Left lung (tissue), 10 donors: Measurements from ENCODE around the gene KLF11. TPM values are rescaled to one million over a fixed set of nuclear protein-coding genes. Genes with fewer than 3 reads are reported as not detected.

Experiments used
- ATAC-seq: fragments of 200-7000 bp; cut with Tn5 transposase; one replicate; pipeline ENCODE4 v1.9.1; 2020; ENCODE audit warnings: moderate library complexity
- DNase-seq, 4 donors: peaks; one replicate each; pipeline ENCODE4 v3.0.0-alpha.2; 2013 to 2020
- H3K27ac ChIP-seq, 2 donors: fragments of 200-600 bp; sonication (generic) in 1 of 2; one replicate each; pipeline versions ENCODE4 v1.5.0 to v1.8.0; 2020 to 2021
- H3K27me3 ChIP-seq, 2 donors: fragments of 200-600 bp; sonication (generic) in 1 of 2; one replicate each; pipeline versions ENCODE4 v1.5.0 to v1.8.0; 2020 to 2021
- H3K36me3 ChIP-seq, 2 donors: fragments of 200-600 bp; sonication (generic) in 1 of 2; one replicate each; pipeline versions ENCODE4 v1.5.0 to v1.8.0; 2020 to 2021
- H3K4me1 ChIP-seq, 2 donors: fragments of 200-600 bp; one replicate each; pipeline ENCODE4 v1.8.0; 2021
- H3K4me3 ChIP-seq, 2 donors: fragments of 200-600 bp; sonication (generic) in 1 of 2; one replicate each; pipeline versions ENCODE4 v1.5.0 to v1.8.0; 2020 to 2021; ENCODE audit warnings: mild to moderate bottlenecking in 1 of 2
- H3K9me3 ChIP-seq, 2 donors: fragments of 200-600 bp; sonication (generic) in 1 of 2; one replicate each; pipeline versions ENCODE4 v1.5.0 to v1.8.0; 2020 to 2021
- intact Hi-C, 2 donors: fragments of 100-400 bp; cut with DNase I; formaldehyde crosslinking; loops; one replicate each; pipeline versions ENCODE4 v1.11.2 to v1.14.2; 2022
- polyA plus RNA-seq, 6 donors: library from polyadenylated mRNA; unstranded; fragments of 120-200 nt; gene quantifications; one replicate each; pipeline ENCODE4 v1.2.1, GENCODE V29; 2013; ENCODE audit not compliant: insufficient read length in 6 of 6
- total RNA-seq, 2 donors: library from RNA; stranded (reverse); fragmentation: NEBNext Ultra II Directional; extraction: Animal tissue kit (Norgen Biotek cat#: 25700); gene quantifications; one replicate each; pipeline ENCODE4 v1.2.1, GENCODE V29; 2021
- TF ChIP-seq, protein P1 (sequence below), 2 donors: fragments of 200-600 bp; sonication (generic) in 1 of 2; IDR thresholded peaks; one replicate each; pipeline versions ENCODE4 v1.5.0 to v1.8.0; 2021; ENCODE audit warnings: antibody characterized with exemption in 2 of 2
- donor health status: DM: no; HTN: yes; CAD: no.
- donor health status: DM: no; HTN: no; CAD: no.

The KLF11 gene
- total and polyA plus RNA-seq, 8 donors, result 15.7 to 23.0 (median 20.0) TPM

DNA sequence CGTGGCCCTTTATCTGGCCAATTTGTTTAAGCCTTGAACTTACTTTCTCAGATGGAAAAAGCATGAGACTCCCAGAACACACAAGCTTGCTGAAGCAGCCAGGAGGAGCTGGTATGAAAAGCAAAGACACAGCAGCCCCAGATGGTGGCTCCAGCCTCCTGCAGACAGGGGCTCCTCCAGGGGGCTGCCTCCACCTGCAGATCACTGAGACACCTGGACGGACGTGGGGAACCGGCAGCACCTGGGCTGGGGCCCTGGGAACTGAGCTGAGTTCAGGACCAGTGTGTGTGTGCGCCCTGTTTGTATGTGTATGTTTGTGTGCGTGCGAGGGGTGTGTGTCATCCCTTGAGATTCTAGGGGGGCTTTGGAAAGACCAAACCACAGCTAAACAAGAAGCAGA, 28.2 kb downstream of the KLF11 start:
- no peaks in the 10 kb centered on the region for H3K36me3 ChIP-seq
- no peak for DNase-seq
- no peaks in the 10 kb centered on the region for H3K9me3 ChIP-seq
- no peaks in the 10 kb centered on the region for H3K4me1 ChIP-seq
- H3K27ac ChIP-seq, result no peak overlapping the region
- TF ChIP-seq, protein P1, sequence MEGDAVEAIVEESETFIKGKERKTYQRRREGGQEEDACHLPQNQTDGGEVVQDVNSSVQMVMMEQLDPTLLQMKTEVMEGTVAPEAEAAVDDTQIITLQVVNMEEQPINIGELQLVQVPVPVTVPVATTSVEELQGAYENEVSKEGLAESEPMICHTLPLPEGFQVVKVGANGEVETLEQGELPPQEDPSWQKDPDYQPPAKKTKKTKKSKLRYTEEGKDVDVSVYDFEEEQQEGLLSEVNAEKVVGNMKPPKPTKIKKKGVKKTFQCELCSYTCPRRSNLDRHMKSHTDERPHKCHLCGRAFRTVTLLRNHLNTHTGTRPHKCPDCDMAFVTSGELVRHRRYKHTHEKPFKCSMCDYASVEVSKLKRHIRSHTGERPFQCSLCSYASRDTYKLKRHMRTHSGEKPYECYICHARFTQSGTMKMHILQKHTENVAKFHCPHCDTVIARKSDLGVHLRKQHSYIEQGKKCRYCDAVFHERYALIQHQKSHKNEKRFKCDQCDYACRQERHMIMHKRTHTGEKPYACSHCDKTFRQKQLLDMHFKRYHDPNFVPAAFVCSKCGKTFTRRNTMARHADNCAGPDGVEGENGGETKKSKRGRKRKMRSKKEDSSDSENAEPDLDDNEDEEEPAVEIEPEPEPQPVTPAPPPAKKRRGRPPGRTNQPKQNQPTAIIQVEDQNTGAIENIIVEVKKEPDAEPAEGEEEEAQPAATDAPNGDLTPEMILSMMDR (IDR thresholded peaks at IDR 0.05), result no peak
- no peak overlapping the region for H3K4me3 ChIP-seq
- intact Hi-C loops, result no loop called here
- H3K27me3 ChIP-seq, result peaks cover 0 to 35% of the 10 kb centered on the region in 2 donors
- no peak for ATAC-seq

DNA sequence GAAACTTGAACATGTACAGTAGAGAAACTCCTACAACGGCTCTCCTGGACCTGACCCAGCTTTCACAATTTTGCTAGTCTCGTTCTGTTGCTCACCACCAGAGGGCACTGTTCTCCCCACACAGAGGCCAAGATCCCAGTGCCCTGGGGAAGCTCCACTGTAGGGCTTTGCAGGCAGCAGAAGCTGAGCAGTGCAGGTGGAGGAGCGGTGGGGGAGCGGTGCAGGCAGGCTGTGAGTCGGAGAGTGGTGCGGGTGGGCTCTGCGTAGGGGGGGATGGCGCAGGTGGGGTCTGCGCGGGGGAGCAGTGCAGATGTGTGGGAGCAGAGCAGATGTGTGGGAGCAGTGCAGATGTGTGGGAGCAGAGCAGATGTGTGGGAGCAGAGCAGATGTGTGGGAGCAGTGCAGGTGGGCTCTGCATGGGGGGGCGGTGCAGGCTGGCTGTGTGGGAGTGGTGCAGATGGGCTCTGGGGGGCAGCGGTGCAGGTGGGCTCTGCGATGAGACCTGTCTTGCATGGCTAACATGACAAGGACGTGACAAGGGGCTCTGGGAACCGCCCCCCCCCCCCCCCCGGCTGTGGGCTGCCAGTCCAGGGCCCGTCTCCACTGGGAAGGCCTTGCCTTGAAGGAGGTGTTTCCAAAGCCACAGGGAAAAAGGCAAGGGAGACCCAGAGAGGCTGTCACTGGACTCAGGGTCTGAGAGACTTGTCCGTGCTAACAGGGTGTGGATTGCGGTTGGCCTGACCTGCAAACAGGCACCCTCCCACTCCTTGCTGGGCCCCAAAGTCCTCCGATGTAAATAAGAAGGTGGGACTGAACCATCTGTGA, 29.5 kb downstream of the KLF11 start:
- Histone ChIP-seq H3K9me3 (no peaks in the 10 kb centered on the region), H3K27me3 (peaks cover 0 to 48% of the 10 kb centered on the region in 2 donors), H3K4me3 (no peak overlapping the region), H3K27ac (no peak overlapping the region), H3K36me3 (no peaks in the 10 kb centered on the region), H3K4me1 (no peaks in the 10 kb centered on the region)
- TF ChIP-seq, protein P1 (IDR thresholded peaks at IDR 0.05), result peak; percentile 79 to 81
- intact Hi-C loops, result no loop called here
- peak; percentile 99 for ATAC-seq
- DNase-seq, result peak in 3 of 4 donors; percentile 80 to 92 (median 83)

DNA sequence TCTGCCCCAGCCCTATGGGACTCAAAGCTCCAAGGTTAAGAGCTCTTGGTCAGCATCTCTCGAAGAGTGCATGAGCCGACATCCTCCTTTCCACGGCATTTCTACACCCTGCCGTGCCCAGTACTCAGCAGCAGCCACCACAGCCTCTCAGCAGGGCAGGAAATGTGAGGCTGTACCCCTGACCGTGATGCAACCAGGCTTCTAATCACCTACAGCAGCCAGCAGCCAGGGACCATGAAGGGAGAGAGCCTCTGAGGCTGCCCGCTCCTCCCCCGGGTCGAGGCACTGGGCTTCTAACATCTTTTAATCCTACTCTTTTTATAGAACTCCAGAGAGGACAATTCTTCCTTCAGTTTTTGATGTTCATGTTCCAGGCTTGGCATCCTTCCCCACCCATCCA, 30.4 kb downstream of the KLF11 start:
- Histone ChIP-seq H3K27ac (no peak overlapping the region), H3K36me3 (no peaks in the 10 kb centered on the region), H3K9me3 (no peaks in the 10 kb centered on the region), H3K27me3 (peaks cover 7 to 56% of the 10 kb centered on the region in 2 donors), H3K4me3 (no peak overlapping the region), H3K4me1 (peaks cover 2% of the 10 kb centered on the region in 2 donors)
- TF ChIP-seq, protein P1 (IDR thresholded peaks at IDR 0.05), result no peak
- no peak for ATAC-seq
- intact Hi-C loops, result no loop called here
- no peak for DNase-seq

DNA sequence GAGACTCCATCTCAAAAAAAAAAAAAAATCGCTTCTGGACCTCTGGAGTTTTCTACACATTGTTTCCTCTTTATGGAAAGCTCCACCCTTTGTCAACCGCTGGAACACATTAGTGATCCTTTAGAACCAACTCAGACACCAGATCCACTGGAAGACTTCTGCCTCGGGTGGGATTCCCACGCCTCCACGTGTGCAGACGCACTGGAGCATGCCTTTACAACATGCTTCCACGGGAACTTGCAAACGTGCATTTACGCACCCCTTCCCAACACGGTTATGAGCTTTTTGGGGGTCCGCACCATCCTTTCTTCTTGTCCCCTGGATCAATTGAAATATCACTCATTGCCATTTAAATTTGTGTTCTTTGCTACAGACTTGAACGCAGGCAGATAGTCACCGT, 31.8 kb downstream of the KLF11 start:
- H3K4me3 ChIP-seq, result no peak overlapping the region
- H3K27me3 ChIP-seq, result peaks cover 11 to 68% of the 10 kb centered on the region in 2 donors
- TF ChIP-seq, protein P1 (IDR thresholded peaks at IDR 0.05), result no peak
- no peaks in the 10 kb centered on the region for H3K9me3 ChIP-seq
- intact Hi-C loops, result no loop called here
- ATAC-seq (no peak), DNase-seq (no peak)
- no peak overlapping the region for H3K27ac ChIP-seq
- no peaks in the 10 kb centered on the region for H3K36me3 ChIP-seq
- peaks cover 6 to 15% of the 10 kb centered on the region in 2 donors for H3K4me1 ChIP-seq

DNA sequence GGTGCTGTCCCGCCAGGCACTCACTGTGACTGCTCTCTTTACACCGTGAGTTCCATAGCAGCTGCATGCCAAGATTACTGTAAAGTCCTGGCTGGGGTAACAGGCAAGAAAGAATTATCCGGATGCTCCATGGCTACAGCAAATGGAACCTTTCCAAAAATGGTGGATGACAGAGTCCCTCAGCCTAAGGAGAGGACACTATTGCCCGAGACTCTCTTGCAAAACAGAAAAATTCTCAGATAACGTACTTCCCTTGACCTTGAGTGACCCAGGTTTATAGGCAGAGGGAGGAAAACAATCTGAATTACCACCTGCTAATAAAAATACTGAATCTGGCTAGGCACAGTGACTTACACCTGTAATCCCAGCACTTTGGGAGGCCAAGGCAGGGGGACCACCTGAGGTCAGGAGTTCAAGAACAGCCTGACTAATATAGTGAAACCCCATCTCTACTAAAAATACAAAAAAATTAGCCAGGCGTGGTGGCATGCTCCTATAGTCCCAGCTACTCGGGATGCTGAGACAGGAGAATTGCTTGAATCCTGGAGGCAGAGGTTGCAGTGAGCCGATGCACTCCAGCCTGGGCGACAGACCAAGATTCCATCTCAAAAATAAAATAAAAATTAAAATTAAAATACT, 32.3 kb downstream of the KLF11 start:
- TF ChIP-seq, protein P1 (IDR thresholded peaks at IDR 0.05), result no peak
- Histone ChIP-seq H3K27me3 (peaks cover 17 to 74% of the 10 kb centered on the region in 2 donors), H3K4me3 (no peak overlapping the region), H3K36me3 (no peaks in the 10 kb centered on the region), H3K4me1 (peaks cover 6 to 21% of the 10 kb centered on the region in 2 donors), H3K9me3 (no peaks in the 10 kb centered on the region), H3K27ac (no peak overlapping the region)
- DNase-seq (no peak), ATAC-seq (no peak)
- intact Hi-C loops, result no loop called here
